D341Med (cell line): ENCODE measurements around the gene SLC24A2.
"Not testable (repeated sequence)": the region's sequence is repeated elsewhere in the genome, so short reads cannot be mapped to it uniquely, and the experiment has no call there.

Experiments
- DNase-seq: peaks from one replicate; pipeline ENCODE4 v3.0.0; 2012; ENCODE audit warnings: low spot score

SLC24A2 gene

GRCh38 chr9:19788614-19789271, at the start of gene SLC24A2:
SLC24A2 (minus strand) TSS chr9:19789037.
- DNase-seq, result peak; percentile 70

- DNase-seq, result not testable (repeated sequence)
Observed at GRCh38 chr9:19833331-19833730, 44.5 kb upstream of the SLC24A2 start.

DNA sequence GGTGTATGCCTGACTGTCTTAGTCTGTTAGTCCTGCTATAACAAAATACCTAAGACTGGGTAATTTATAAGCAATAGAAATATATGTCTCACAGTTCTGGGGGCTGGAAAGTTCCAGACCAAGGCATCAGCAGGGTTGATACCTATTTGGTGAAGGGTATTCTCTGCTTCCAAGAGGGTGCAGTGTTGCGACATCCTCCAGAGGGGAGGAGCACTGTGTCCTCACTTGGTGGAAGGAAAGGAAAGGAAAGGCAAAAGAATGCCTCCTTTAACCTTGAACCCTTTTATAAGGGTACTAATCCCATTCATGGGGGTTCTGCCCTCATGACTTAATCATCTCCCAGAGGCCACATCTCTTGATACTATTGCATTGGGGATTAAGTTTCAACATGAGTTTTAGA, 42.0 kb upstream of the SLC24A2 start:
- DNase-seq, result no peak

- DNase-seq, result peak; percentile 63
Observed at GRCh38 chr9:19828576-19829109, 39.8 kb upstream of the SLC24A2 start.

GRCh38 chr9:19816769-19817168, 27.9 kb upstream of the SLC24A2 start:
- no peak for DNase-seq

DNA sequence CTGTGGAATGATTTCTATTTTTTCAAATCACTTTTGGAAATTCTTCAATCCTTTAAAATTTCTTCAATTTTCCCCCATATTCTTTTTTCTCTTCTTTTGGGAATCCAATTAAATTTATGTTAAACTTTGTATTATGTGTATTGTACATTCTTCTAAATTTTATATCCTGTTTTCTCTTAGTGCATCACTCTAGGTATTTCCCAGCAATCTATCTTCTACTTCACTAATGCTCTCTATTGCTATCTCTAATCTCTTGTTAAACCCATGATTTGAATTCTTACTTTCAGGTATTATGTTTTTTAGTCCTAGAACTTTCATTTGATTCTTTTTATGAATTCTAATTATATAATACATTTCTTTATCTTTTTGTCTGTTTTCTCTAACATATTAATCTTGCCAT, 23.4 kb upstream of the SLC24A2 start:
- DNase-seq, result no peak

DNA sequence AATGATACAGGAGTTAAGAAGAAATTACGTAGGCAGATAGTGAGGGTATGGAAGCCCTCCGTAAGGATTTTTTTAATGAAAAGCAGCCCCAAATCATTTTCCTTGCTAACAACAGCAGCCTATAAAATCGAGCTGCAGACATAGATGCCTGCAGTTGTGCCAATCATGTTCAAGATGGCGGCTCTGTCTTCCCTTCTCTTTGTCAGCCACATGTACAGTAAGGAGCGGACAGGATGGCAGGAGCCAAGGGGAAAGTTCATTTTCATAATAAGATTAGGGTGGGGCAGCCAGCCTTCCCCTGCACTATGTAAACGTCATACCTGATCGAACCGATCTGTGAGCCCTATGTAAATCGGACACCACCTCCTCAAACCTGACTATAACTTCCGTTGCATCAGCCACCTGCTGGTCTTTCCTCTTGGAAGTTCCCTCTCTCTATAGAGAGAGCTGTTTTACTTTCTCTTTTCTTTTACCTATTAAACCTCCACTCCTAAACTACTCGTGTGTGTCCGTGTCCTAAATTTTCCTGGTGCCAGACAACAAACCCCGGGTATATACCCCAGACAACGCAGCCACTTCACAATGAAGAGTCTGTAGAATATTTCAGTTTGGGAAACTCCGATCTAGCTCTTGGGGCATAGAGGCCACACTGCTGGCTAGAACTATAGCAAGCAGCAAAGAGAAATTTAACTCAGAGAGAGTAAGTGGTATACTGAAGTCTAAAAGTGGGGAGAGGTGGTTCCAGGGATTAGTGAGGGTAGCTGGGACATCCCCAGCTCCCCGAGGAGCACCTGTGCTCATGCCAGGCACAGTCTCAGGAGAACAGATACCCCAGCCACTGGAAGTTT, 20.8 kb upstream of the SLC24A2 start:
- no peak for DNase-seq

DNA sequence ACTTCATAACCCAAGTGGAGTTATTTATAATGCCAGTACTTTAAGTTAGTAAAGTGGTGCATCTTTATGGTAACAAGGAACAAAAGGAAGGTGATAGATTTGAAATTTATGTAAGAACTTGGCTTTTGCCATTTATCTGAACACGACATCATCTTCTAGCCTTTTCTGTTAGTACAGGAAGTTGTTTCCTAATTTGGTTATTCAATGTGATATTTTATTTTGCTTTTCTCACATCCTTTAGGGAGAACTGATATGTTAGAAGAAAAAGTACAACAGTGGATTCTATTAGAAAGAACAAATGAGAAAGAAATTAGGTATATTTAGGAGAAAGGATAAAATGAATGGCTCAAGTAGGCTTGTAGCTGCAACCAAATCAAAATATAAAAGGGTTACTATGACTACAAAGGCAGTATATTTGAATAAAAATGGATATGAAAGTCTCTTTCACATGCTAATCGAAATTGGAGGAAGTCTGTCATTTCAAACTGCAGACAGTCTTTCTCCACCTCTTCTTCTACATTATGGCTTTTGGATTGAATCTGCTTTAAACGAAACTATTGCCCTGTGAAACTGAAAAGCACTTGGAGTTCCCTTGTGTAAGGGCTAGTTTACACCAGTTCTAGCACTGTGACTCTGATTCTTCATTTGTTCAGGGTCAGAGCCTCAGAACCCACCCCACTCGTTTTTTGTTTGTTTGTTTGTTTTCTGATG, 18.5 kb upstream of the SLC24A2 start:
- DNase-seq, result no peak

- no peak for DNase-seq
Observed at GRCh38 chr9:19804431-19804830, 15.6 kb upstream of the SLC24A2 start.

- no peak for DNase-seq
Observed at GRCh38 chr9:19800884-19801283, 12.0 kb upstream of the SLC24A2 start.

DNA sequence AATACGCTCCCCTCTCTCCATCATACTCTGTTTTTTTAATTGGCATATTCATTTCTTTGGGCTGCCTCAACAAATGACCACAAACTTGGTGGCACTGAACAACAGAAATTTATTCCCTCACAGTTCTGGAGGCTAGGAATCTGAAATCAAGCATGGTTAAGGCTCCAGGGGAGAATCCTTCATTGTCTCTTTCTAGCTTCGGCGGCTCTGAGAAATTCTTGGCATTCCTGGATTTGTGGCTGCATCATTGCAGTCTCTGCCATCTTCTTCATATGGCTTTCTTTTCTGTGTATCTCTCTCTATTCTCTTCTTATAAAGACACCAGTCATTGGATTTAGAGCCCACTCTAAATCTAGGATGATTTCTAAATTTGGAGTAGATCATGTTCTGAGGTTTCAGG, 10.9 kb upstream of the SLC24A2 start:
- no peak for DNase-seq

DNA sequence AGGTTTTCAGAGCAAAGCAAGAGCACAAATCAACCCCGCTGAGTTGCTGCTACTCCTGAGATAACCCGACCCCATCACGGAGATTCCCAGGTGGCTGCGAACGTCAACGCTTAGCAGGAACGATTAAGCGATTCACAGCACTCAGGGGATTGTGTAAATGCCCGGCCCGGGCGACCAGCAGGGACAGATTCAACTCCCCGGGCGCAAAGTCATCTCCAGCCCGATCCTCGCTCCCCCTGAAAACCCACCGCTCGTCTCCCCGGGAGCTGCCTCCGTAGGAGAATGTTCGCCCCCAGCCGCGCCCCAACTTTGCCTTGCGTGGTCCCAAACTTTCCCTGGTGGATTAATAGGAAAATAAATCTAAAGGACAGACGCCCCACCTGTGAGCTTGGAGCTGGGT, 685 bp downstream of the SLC24A2 start:
- DNase-seq, result peak; percentile 73

- no peak for DNase-seq
Observed at GRCh38 chr9:19787672-19788071, 1.2 kb downstream of the SLC24A2 start.

- DNase-seq, result no peak
Observed at GRCh38 chr9:19785230-19785629, 3.6 kb downstream of the SLC24A2 start.

DNA sequence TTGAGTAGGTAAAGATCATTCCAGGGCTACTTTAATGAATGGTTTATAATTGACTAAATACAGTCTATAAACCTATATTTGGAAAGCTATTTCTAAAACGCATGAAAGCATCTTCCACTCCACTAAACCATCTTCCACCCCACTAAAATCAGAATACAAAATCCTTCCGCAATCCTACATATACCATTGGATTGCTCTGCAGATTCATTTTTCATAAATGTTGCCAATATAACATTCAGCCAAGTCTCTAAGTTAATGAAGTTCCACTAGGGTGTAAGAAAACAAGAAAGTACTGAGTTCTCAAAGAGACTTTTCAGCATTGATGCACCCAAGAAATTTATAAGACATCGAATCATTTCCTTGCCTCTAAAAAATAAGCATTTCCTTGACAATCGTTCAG, 4.7 kb downstream of the SLC24A2 start:
- no peak for DNase-seq

DNA sequence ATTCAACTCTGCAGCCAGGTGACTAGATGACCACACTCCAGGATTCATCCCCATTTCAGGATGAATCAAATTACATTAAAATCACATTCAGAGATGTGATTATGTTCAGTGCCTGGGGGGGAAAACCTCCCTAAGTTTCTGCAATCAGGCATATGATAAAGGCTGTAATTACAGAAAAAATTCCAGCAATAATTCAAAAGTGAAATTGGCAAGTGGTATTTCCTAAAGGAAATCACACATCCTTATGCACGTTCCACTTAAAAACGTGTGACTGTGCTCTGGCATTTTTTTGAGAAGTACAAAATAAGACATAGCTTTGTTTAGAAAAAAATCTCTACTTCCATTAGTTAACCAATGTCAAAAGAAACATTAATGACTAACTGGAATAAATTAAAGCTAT, 5.3 kb downstream of the SLC24A2 start:
- no peak for DNase-seq

DNA sequence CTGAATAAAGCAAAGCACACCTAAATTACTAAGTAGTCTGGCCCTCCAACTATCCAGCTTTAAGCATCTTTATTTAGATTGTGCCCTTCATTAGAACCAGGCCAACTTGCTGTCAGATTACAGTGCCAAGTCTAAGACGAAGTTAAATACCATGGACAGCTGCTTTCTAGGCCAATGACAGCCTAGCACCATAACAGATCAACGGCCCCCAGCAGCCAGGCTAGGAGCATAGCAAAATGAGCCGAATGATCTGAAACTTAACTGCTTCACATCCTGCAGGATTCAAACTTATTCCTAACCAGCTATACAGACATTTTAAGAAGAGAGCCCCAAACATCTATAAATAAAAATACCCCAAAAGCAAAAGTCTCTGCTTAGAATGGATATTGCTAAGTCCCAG, 6.8 kb downstream of the SLC24A2 start:
- peak; percentile 27 for DNase-seq

DNA sequence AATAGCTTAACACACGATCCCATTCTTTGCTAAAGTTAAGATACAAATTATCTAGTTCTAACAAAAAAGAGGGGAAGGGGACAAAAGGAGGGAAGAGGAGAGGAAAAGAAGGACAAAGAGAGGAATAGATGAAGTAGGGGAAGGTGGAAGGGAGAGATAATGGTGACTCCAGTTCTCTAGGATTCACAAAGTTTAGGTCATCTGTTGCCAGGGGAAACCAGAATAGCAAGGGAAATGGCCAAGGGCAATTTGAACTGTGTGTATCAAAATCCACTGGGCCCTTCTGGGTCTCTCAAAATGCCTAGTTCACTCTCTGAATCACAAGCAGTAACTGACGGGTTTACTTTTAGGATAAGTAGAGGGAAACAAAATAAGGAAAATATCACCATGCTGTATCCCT, 7.6 kb downstream of the SLC24A2 start:
- no peak for DNase-seq

DNA sequence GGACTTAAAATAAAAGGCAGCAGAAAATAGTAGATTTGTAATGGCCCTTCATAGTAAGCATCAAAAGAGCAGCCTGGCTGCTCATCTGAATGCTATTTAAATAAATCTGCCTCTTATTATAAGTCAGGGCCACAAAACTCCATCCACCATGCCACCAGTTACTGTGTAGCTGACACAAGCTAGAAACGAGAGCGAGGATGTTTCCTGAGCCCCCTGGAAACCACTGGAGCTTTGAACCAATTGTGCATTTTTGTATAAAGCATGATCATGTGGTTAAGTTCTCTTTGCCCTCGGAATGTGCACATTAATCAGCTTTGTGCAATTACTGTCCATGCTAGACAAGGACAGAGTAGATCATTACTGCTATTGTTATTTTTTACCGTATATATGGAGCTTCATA, 17.4 kb downstream of the SLC24A2 start:
- DNase-seq, result no peak

DNA sequence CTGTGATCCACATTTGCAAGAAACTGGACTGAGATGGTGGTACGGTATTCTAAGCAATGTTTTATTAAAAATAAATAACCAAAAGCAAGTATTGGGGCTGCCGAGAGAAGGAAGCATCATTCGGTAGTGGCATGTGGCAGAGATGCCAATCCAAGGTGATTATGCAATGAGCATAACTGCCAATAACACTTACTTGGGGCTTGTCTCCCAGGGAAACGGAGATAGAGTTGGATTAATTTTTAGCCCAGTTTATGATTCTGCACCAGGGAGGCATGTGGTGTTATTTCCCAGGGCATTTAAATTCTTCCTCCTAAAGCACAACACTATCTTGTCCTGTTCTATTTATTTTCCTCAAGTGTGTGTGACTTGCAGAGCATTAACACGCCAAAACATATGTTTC, 17.9 kb downstream of the SLC24A2 start:
- DNase-seq, result no peak

- DNase-seq, result no peak
Observed at GRCh38 chr9:19769213-19769612, 19.6 kb downstream of the SLC24A2 start.

GRCh38 chr9:19768798-19769197, 20.0 kb downstream of the SLC24A2 start:
- DNase-seq, result no peak

GRCh38 chr9:19759066-19759465, 29.8 kb downstream of the SLC24A2 start:
- DNase-seq, result no peak
